GM13977 (cell line): ENCODE measurements around the gene RELL2.

Experiments
- DNase-seq: peaks from one replicate; pipeline ENCODE4 v3.0.0; 2012; ENCODE audit warnings: low spot score
- in situ Hi-C: fragments of 300-500 bp; cut with MboI; formaldehyde crosslinking; loops from one replicate; pipeline ENCODE4 v1.12.0; 2022; ENCODE audit warnings: low sequenced_read_pairs, low pct_unique_long_range_greater_than_20kb, mixed read lengths, inconsistent platforms; ENCODE audit not compliant: unreplicated experiment
- TF ChIP-seq, protein P1 (sequence below): IDR thresholded peaks from 2 replicates; pipeline ENCODE4 v1.5.1; 2012; ENCODE audit warnings: mild to moderate bottlenecking, control low read depth; ENCODE audit not compliant: insufficient read depth; ENCODE audit errors: extremely low read depth, missing control alignments

Gene RELL2

DNA sequence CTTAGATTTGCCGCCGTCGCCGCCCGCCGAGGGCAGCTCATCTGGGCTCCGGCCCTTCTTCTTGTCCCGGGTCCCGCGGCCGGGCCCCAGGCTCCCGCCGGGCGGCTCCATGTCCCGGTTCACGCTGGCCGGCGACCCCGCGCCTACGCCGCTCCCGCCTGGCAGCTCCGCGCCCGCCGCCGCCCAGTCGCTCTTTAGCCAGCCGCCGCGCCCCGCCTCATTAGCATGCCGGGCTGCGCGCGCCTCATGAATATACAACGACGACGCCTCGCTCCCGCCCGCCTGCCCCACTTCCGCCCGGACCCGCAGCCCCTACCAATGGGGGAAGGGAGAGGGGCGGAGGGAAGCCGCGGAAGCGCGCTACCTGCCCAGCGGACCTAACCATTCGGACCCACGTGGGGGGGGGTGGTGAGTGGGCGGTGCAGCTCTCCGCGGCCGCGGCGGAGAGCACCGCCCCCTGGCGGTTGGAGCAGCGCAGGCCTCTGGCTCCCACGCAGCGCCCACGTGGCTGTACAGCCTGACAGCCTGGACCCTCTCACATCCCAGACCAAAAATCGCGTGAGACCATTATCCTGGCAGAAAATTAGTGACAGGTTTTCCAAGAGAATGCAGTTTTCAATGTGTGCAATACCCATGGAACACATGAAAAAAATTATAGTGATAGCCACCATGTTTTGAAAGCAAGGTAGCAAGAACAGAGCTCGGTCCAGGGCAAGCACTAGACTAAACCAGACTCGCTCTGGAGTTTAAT, 17.8 kb upstream of the RELL2 start, which contains the start of gene DIAPH1:
Gene DIAPH1 (minus strand): TSS at position 197 of the 751 bp plus-strand sequence. CDS start 86 bp downstream, at position 111.
- in situ Hi-C loops = no loop called here
- TF ChIP-seq, protein P1, sequence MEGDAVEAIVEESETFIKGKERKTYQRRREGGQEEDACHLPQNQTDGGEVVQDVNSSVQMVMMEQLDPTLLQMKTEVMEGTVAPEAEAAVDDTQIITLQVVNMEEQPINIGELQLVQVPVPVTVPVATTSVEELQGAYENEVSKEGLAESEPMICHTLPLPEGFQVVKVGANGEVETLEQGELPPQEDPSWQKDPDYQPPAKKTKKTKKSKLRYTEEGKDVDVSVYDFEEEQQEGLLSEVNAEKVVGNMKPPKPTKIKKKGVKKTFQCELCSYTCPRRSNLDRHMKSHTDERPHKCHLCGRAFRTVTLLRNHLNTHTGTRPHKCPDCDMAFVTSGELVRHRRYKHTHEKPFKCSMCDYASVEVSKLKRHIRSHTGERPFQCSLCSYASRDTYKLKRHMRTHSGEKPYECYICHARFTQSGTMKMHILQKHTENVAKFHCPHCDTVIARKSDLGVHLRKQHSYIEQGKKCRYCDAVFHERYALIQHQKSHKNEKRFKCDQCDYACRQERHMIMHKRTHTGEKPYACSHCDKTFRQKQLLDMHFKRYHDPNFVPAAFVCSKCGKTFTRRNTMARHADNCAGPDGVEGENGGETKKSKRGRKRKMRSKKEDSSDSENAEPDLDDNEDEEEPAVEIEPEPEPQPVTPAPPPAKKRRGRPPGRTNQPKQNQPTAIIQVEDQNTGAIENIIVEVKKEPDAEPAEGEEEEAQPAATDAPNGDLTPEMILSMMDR = peak; percentile 98
- peak; percentile 96 for DNase-seq

DNA sequence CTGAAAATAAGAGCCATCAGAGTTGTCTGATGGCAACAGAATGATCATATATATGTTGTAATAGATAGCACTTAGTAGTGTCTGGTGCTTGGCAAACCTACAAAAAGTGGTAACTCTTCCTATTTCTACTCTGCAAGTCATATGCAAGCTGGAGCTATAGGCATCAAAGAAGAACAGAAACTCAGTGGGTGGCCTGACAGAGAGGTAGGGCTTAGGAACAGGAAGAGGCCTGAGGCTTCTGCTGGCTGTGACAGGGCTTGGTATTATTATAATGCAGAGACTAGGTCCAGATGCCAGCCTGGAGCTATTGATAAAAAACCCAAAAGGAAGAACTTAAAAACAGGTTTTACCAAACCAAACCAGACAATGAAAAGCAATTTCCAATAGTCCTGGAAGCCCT, 13.6 kb upstream of the RELL2 start:
- TF ChIP-seq, protein P1 = no peak
- DNase-seq = peak; percentile 53
- in situ Hi-C loops = loop anchor here (5.0 kb wide), 1 partner anchor 36 kb away; no protein-coding TSS in a partner anchor

DNA sequence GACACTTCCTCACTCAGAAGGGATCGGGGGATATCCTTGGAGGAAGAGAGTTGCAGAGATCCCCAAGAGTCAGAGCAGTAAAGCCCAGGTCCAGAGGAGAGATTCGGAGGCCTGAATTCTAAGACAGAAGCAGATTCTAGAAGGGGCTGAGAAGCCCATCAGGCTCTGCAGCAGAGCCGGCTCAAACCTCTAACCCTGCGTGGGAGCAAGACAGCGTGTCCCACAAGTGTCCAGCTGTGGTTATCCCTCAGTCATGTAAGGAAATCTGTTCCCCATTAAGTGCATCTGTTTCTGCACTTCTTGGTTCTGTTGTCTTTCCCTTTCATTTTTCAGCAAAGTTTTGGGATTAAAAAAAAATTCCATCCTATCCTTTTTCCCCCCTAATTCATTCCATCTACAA, 13.2 kb upstream of the RELL2 start:
- TF ChIP-seq, protein P1 = no peak
- in situ Hi-C loops = loop anchor here (5.0 kb wide), 1 partner anchor 36 kb away; no protein-coding TSS in a partner anchor
- DNase-seq = no peak

DNA sequence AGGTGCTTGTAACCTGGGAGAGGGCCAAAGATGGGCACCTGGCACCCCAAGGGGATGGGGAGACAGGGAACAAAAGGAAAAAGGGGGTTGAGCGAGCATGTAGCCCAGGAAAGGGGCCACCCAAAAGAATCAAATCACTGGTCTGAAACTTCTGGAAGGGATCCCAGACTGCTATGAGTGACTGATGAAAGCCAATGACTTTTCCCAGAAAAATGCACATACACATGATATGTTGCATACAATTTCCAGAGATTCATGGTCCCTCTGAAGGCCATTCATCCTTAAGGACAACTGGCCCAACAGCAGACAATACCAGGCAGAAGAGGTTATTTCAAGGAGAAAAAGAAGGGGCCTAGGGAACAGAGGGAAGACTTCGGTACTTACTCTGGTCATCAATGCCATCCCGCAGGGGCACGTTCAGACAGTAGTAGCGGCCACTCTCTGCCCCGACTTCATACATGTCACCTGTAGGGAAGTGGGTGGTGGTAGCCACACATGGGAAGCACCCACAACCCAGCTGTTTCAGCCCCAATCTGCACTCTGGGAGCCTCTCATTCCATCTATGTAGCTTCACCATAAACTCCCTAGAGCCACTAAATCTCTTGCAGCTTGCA, 8.5 kb upstream of the RELL2 start:
- in situ Hi-C loops = no loop called here
- TF ChIP-seq, protein P1 = no peak
- DNase-seq = no peak

DNA sequence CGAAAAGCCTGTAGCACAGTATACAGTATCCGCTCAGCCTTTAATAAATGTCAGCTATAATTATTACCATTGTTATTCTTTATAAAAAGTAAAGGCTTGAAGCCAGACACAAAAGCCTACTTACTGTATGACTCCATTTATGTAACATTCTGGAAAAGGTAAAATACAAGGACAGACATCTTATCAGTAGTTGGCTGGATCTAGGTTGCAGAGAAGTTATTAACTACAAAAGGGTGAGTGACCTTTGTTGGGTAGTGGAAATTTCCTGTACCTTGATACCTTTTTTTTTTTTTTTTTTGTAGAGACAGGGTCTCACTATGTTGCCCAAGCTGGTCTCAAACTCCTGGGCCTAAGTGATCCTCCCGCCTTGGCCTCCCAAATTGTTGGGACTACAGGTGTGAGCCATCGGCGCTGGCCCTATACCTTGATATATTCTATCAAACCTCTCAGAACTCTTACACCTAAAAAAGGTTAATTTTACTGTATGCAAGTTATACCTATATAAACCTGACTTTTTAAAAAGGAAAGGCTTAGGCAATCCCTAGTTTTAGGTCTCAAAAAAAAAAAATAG, 6.1 kb upstream of the RELL2 start:
- in situ Hi-C loops = no loop called here
- DNase-seq = no peak
- TF ChIP-seq, protein P1 = no peak

DNA sequence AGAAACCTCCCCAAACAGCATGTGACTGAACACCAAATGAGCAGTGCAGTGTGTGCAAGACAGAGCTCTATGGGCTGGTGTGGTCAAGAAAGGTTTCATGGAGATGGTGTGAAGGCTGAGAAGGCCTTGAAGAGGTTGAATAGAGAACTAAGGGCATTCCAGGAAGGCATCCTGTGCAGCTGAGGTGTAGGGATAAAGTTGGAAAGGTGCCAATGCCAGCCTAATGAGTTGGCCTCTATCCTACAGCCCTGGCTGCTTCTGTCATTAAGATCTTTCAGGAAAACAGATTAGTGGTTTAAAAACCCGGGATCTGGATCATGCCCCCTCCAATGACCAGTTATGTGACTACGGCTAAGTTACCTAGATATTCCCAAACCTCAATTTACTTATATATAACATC, 4.1 kb upstream of the RELL2 start:
- TF ChIP-seq, protein P1 = no peak
- DNase-seq = no peak
- in situ Hi-C loops = no loop called here
